Ascending aorta (tissue), 2 donors: ENCODE data around the gene TOX2. TPM values are rescaled to one million over a fixed set of nuclear protein-coding genes. Genes with fewer than 3 reads are reported as not detected.

ENCODE experiments used
- DNase-seq, 2 donors: peaks; one replicate each; pipeline ENCODE4 v3.0.0-alpha.2; 2019; ENCODE audit warnings: low spot score in 2 of 2
- H3K27ac ChIP-seq, 2 donors: fragments of 200-600 bp; sonication (generic); one replicate each; pipeline ENCODE4 v1.5.1; 2016 to 2017; ENCODE audit warnings: mild to moderate bottlenecking in 1 of 2
- H3K27me3 ChIP-seq: fragments of 200-600 bp; sonication (generic); one replicate; pipeline ENCODE4 v1.5.1; 2017
- H3K36me3 ChIP-seq, 2 donors: fragments of 200-600 bp; sonication (generic); one replicate each; pipeline ENCODE4 v1.5.1; 2016
- H3K4me1 ChIP-seq, 2 donors: fragments of 200-600 bp; sonication (generic); one replicate each; pipeline ENCODE4 v1.5.1; 2016 to 2017; ENCODE audit warnings: mild to moderate bottlenecking in 1 of 2
- H3K4me3 ChIP-seq, 2 donors: fragments of 200-600 bp; sonication (generic); one replicate each; pipeline ENCODE4 v1.5.1; 2016 to 2017; ENCODE audit warnings: mild to moderate bottlenecking in 1 of 2
- H3K9me3 ChIP-seq, 2 donors: fragments of 200-600 bp; sonication (generic); one replicate each; pipeline ENCODE4 v1.5.1; 2016
- intact Hi-C: fragments of 100-400 bp; cut with DNase I; formaldehyde crosslinking; loops from one replicate; pipeline ENCODE4 v1.15.1; 2023
- total RNA-seq: library from RNA; depleted of rRNA; stranded (reverse); fragments of >200 nt; gene quantifications from one replicate; pipeline ENCODE4 v1.1.0, GENCODE V29; 2016
- TF ChIP-seq, protein P1 (sequence below), 3 experiments: fragments of 200-600 bp in 2 of 3; fragments of 450-650 bp in 1 of 3; sonication (generic) in 2 of 3; IDR thresholded peaks; one replicate each; pipeline ENCODE4 v1.5.1; 2016 to 2019; ENCODE audit warnings: antibody characterized with exemption in 3 of 3, mild to moderate bottlenecking in 1 of 3, moderate library complexity in 1 of 3

Gene TOX2
- total RNA-seq, 1 donor from 2014 or later: 47.0 TPM

DNA sequence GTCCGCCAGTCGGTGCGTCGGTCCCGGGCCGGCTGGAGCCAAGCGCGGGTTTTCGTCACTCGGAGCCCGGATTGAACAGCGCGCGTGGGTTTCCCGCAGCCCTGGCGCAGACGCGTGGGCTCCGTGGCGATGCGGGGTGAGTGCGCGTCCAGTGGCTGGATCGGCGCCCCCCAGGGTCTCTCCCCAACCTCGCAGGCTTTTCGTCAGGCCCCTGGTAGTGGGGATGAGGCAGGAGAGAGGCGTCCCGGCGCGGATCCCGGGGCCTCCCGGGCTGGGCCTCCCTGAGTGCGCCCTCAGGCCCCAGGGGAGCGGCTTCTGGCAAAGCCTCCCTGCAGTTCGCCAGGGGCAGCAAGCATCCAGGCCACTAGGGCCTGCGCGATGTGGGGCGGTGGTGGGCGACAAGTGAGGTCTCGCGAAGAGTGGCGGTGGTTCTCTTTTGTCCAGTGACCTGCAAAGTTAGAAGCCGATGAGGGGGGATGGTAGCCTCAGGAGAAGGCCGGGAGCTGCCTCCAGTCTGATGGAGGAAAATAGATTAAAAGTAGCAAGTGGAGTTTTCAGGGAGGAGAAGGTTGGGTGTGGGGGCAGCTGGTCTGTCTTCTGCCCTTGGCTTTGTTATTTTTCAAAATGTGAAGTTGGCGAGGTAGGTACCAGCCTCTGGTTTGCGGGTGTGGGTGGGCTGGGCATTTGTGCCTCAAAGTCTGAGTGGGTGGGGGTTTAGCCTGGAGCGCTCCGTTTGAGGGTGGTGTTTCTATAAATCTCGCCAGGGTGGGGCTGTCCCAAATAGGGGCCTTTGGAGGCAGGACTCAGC lies 1.6 kb downstream of the TOX2 start:
- intact Hi-C loops: loop anchor here (5.0 to 10.0 kb wide), 2 partner anchors 159 to 164 kb away; no protein-coding TSS in a partner anchor
- peak overlapping the region; percentile 55 to 70 for H3K4me3 ChIP-seq
- TF ChIP-seq, protein P1, sequence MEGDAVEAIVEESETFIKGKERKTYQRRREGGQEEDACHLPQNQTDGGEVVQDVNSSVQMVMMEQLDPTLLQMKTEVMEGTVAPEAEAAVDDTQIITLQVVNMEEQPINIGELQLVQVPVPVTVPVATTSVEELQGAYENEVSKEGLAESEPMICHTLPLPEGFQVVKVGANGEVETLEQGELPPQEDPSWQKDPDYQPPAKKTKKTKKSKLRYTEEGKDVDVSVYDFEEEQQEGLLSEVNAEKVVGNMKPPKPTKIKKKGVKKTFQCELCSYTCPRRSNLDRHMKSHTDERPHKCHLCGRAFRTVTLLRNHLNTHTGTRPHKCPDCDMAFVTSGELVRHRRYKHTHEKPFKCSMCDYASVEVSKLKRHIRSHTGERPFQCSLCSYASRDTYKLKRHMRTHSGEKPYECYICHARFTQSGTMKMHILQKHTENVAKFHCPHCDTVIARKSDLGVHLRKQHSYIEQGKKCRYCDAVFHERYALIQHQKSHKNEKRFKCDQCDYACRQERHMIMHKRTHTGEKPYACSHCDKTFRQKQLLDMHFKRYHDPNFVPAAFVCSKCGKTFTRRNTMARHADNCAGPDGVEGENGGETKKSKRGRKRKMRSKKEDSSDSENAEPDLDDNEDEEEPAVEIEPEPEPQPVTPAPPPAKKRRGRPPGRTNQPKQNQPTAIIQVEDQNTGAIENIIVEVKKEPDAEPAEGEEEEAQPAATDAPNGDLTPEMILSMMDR (IDR thresholded peaks at IDR 0.05): no peak

DNA sequence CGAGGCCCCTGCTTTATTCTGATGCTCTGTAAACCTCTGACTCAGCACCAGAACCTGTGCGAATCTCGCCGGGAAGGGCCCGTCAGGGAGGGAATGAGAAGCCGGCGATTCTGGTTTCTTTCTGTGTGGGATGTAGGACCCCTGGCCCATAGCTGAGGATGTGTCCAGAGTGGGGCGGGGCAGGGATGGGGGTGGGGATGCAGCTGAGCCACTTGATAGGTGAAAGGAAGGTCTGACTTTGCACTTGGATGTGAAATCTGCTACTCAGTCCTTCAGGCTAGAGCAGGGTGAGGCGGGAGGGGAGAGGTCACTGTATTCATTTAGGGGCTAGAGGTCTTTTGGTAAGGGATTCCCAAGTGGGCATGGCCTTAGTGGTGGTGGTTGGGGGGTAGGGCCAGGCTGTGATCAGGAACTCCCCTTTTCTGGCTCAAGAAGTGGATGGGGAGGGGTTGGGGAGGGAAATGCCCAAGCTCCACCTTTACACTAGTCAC lies 2.3 kb downstream of the TOX2 start:
- TF ChIP-seq, protein P1 (IDR thresholded peaks at IDR 0.05): no peak
- Histone ChIP-seq H3K27me3 (no peaks in the 10 kb centered on the region), H3K4me1 (no peaks in the 10 kb centered on the region), H3K4me3 (peak overlapping the region in 1 of 2 donors; percentile 70), H3K36me3 (no peaks in the 10 kb centered on the region), H3K27ac (no peak overlapping the region), H3K9me3 (peaks cover 14 to 18% of the 10 kb centered on the region in 2 donors)
- DNase-seq: peak in 1 of 2 donors; percentile 55
- intact Hi-C loops: loop anchor here (5.0 to 10.0 kb wide), 2 partner anchors 158 to 165 kb away; no protein-coding TSS in a partner anchor

More for the DNA sequence above, 1.6 kb downstream of the TOX2 start:
- no peaks in the 10 kb centered on the region for H3K36me3 ChIP-seq
- no peaks in the 10 kb centered on the region for H3K4me1 ChIP-seq
- H3K9me3 ChIP-seq: peaks cover 14 to 22% of the 10 kb centered on the region in 2 donors
- DNase-seq: peak in 1 of 2 donors; percentile 63
- H3K27ac ChIP-seq: peak overlapping the region in 1 of 2 donors; percentile 58
- H3K27me3 ChIP-seq: no peaks in the 10 kb centered on the region

DNA sequence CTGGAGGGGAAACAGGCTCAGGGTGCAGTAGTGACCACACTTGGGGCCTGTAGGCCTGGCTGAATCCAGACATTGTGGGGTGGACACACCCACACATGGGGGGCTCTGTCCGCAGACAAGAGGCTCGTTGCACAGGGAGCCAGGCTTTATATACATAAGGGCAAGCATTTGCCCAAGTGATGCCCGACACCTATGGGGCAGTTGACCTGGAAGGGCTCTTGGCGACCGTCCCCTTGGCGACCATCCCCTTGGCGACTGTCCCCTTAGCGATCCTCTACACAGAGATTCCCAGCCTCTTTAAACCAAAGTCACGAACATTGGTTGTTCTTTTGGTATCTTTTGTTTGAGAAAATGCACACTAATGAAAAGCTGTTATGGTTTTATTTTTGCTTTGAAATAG lies 2.7 kb downstream of the TOX2 start:
- H3K9me3 ChIP-seq: peaks cover 13 to 14% of the 10 kb centered on the region in 2 donors
- DNase-seq: no peak
- no peak overlapping the region for H3K27ac ChIP-seq
- no peaks in the 10 kb centered on the region for H3K36me3 ChIP-seq
- H3K4me3 ChIP-seq: peak overlapping the region in 1 of 2 donors; percentile 70
- H3K4me1 ChIP-seq: no peaks in the 10 kb centered on the region
- intact Hi-C loops: loop anchor here (5.0 to 10.0 kb wide), 2 partner anchors 157 to 165 kb away; no protein-coding TSS in a partner anchor
- H3K27me3 ChIP-seq: no peaks in the 10 kb centered on the region
- TF ChIP-seq, protein P1 (IDR thresholded peaks at IDR 0.05): no peak

DNA sequence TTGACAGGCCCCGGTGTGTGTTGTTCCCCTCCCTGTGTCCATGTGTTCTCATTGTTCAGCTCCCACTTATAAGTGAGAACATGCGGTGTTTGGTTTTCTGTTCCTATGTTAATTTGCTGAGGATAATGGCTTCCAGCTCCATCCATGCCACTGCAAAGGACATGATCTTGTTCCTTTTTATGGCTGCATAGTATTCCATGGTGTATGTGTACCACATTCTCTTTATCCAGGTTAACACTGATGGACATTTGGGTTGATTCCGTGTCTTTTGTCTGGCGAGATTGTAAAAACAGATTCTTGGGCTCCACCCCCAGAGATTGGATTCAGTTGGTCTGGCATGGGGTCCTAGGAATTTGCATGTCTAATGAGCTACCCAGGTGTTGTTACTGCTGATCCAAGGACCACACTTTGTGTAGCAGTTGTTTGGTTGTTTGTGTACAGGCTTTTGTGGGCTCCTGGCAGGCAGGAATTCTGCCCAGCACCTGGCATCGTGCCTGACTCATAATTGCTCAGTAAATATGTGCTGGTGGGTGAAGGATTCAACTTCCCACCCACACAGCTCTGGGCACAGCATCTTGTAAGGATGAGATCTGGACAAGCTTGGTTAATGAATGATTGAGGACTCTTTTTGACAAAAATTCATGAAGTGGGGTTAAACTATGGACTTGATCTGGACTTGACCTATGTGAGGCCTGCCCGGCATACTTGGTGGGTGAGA lies 5.2 kb downstream of the TOX2 start:
- TF ChIP-seq, protein P1 (IDR thresholded peaks at IDR 0.05): no peak
- no peaks in the 10 kb centered on the region for H3K9me3 ChIP-seq
- no peak overlapping the region for H3K27ac ChIP-seq
- H3K4me1 ChIP-seq: no peaks in the 10 kb centered on the region
- H3K4me3 ChIP-seq: no peak overlapping the region
- DNase-seq: no peak
- H3K36me3 ChIP-seq: no peaks in the 10 kb centered on the region
- intact Hi-C loops: loop anchor here (5.0 to 10.0 kb wide), 2 partner anchors 155 to 168 kb away; no protein-coding TSS in a partner anchor
- H3K27me3 ChIP-seq: no peaks in the 10 kb centered on the region

DNA sequence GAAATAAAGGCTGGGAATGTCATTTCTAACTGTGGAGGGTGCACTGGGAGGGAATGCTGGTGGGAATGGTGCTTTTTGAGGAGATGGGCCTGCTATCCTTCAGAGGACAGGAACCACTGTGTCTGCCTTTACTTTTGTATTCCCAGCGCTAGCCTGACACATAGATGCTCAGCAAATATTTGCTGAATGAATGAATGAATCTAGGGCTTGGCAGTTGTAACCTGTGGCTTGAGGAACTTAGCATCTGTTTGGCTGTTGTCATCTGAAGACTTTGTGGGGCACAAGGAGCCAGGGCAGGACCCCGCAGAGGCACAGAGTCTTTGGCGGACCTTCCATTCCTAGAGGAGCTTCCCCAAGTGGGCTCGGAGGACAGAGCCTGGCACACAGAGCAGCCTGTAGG lies 6.1 kb downstream of the TOX2 start:
- intact Hi-C loops: no loop called here
- Histone ChIP-seq H3K27ac (no peak overlapping the region), H3K36me3 (no peaks in the 10 kb centered on the region), H3K9me3 (no peaks in the 10 kb centered on the region), H3K27me3 (no peaks in the 10 kb centered on the region), H3K4me1 (no peaks in the 10 kb centered on the region), H3K4me3 (no peak overlapping the region)
- no peak for DNase-seq
- TF ChIP-seq, protein P1 (IDR thresholded peaks at IDR 0.05): no peak
